Smooth muscle cell of bladder (primary cell): ENCODE results near the gene SPATA46. TPM values are rescaled to one million over a fixed set of nuclear protein-coding genes. Genes with fewer than 3 reads are reported as not detected.

Experiments
- total RNA-seq: library from RNA; depleted of rRNA; stranded (reverse); fragments of >200 nt; gene quantifications from 2 replicates; pipeline ENCODE4 v1.2.3, GENCODE V29; 2014

Gene SPATA46
- total RNA-seq = not detected in 2 replicates

GRCh38 chr1:162376691-162377090, at the start of gene SPATA46:
Gene SPATA46 (minus strand): TSS chr1:162376854. CDS start chr1:162376790, 64 bp downstream.

GRCh38 chr1:162412002-162412401, 35.3 kb upstream of the SPATA46 start, which contains the start of gene SH2D1B:
Gene SH2D1B (minus strand): TSS chr1:162412136. CDS start chr1:162412016, 120 bp downstream.

GRCh38 chr1:162381383-162381782, 4.7 kb upstream of the SPATA46 start, which contains the start of gene C1orf226:
Gene C1orf226 (plus strand): TSS chr1:162381728. CDS start chr1:162381902, 174 bp downstream.

Other genes starting within 250 kb of the SPATA46 start
- gene C1orf226, start 4.9 kb upstream of the SPATA46 start, total RNA-seq = under 0.01 TPM in 2 replicates
- gene SH2D1B, start 35.3 kb upstream of the SPATA46 start, total RNA-seq = not detected in 2 replicates
- 50.8 and 61.6 TPM in 2 replicates for gene UHMK1, start 121.0 kb upstream of the SPATA46 start, total RNA-seq
- 64.6 and 92.3 TPM in 2 replicates for gene UAP1, start 184.9 kb upstream of the SPATA46 start, total RNA-seq